Loucy (cell line): Measurements from ENCODE around the gene STRN4.

ENCODE experiments used
- H2AFZ ChIP-seq: fragments of 200-600 bp; sonication (generic); 2 replicates; pipeline ENCODE4 v1.6.0; 2016; ENCODE audit warnings: antibody characterized with exemption, mild to moderate bottlenecking, low read length, moderate library complexity
- H3F3A ChIP-seq: fragments of 200-600 bp; 2 replicates; pipeline ENCODE4 v1.6.0; 2016; ENCODE audit warnings: antibody characterized with exemption, low read depth, mild to moderate bottlenecking
- H3K27me3 ChIP-seq: fragments of 200-600 bp; sonication (generic); 2 replicates; pipeline ENCODE4 v1.6.1; 2014; ENCODE audit warnings: low read length, mild to moderate bottlenecking; ENCODE audit not compliant: insufficient read depth, poor library complexity, severe bottlenecking
- H3K36me3 ChIP-seq: fragments of 200-600 bp; sonication (generic); 2 replicates; pipeline ENCODE4 v1.6.1; 2016; ENCODE audit warnings: low read length; ENCODE audit not compliant: insufficient read depth
- H3K4me1 ChIP-seq: fragments of 200-600 bp; sonication (generic); 2 replicates; pipeline ENCODE4 v1.5.1; 2014; ENCODE audit warnings: low read length, mild to moderate bottlenecking; ENCODE audit not compliant: insufficient read depth, poor library complexity, severe bottlenecking
- H3K4me2 ChIP-seq: fragments of 200-600 bp; sonication (generic); 2 replicates; pipeline ENCODE4 v1.6.0; 2014; ENCODE audit warnings: antibody characterized with exemption, low read length, low read depth, mild to moderate bottlenecking; ENCODE audit not compliant: poor library complexity, severe bottlenecking
- H3K4me3 ChIP-seq: fragments of 200-600 bp; sonication (generic); 2 replicates; pipeline ENCODE4 v1.5.1; 2014; ENCODE audit warnings: low read length, mild to moderate bottlenecking, mixed read lengths; ENCODE audit not compliant: poor library complexity, severe bottlenecking
- H3K79me2 ChIP-seq: fragments of 200-600 bp; sonication (generic); 2 replicates; pipeline ENCODE4 v1.6.1; 2014; ENCODE audit warnings: low read length; ENCODE audit not compliant: insufficient read depth
- H3K9ac ChIP-seq: fragments of 200-600 bp; sonication (generic); 2 replicates; pipeline ENCODE4 v1.6.0; 2014; ENCODE audit warnings: mild to moderate bottlenecking, low read depth, low read length, moderate library complexity; ENCODE audit not compliant: poor library complexity, severe bottlenecking
- H3K9me2 ChIP-seq: fragments of 200-600 bp; sonication (generic); replicated peaks from 2 replicates; pipeline ENCODE4 v1.6.1; 2016; ENCODE audit warnings: low read depth, low read length, mixed read lengths
- H3K9me3 ChIP-seq: fragments of 200-600 bp; sonication (generic); 2 replicates; pipeline ENCODE4 v1.6.1; 2014; ENCODE audit warnings: mild to moderate bottlenecking, antibody characterized with exemption, low read length, low read depth; ENCODE audit not compliant: insufficient read depth
- H4K20me1 ChIP-seq: fragments of 200-600 bp; sonication (generic); 2 replicates; pipeline ENCODE4 v1.6.0; 2014; ENCODE audit warnings: antibody characterized with exemption, low read length, mild to moderate bottlenecking; ENCODE audit not compliant: insufficient read depth, poor library complexity, severe bottlenecking
- CTCF ChIP-seq: fragments of 200-600 bp; sonication (generic); conservative IDR thresholded peaks from 2 replicates; pipeline ENCODE4 v1.5.1; 2014; ENCODE audit warnings: mild to moderate bottlenecking, antibody characterized with exemption, low read length
- EZH2phosphoT487 ChIP-seq: fragments of 200-600 bp; IDR thresholded peaks from 2 replicates; pipeline ENCODE4 v1.6.1; 2018; ENCODE audit warnings: antibody characterized with exemption, mild to moderate bottlenecking, moderate library complexity, borderline replicate concordance

STRN4 gene

GRCh38 chr19:46728208-46728607 is 18.0 kb downstream of the STRN4 start:
- Histone ChIP-seq H3K36me3 (peaks cover 95% of the 10 kb centered on the region; the same call in 1 of the 2 replicates), H4K20me1 (peaks cover 16% of the 10 kb centered on the region)

GRCh38 chr19:46727757-46728156 is 18.5 kb downstream of the STRN4 start:
- H3K9me3 ChIP-seq = no peaks in the 10 kb centered on the region
- TF ChIP-seq CTCF (no peak), EZH2phosphoT487 (no peak)
- no peak overlapping the region for H3K4me3 ChIP-seq
- peaks cover 10% of the 10 kb centered on the region; the same call in 1 of the 2 replicates for H3K79me2 ChIP-seq
- no peaks in the 10 kb centered on the region for H3F3A ChIP-seq
- peaks cover 16% of the 10 kb centered on the region for H4K20me1 ChIP-seq
- no peak overlapping the region for H2AFZ ChIP-seq
- no peak overlapping the region for H3K9ac ChIP-seq
- peaks cover 95% of the 10 kb centered on the region; the same call in 1 of the 2 replicates for H3K36me3 ChIP-seq
- H3K4me1 ChIP-seq = peaks cover 11% of the 10 kb centered on the region
- no peaks in the 10 kb centered on the region for H3K9me2 ChIP-seq
- no peak overlapping the region for H3K4me2 ChIP-seq
- H3K27me3 ChIP-seq = no peaks in the 10 kb centered on the region

More at GRCh38 chr19:46728208-46728607, 18.0 kb downstream of the STRN4 start:
- Histone ChIP-seq H3F3A (no peaks in the 10 kb centered on the region), H3K79me2 (peaks cover 11% of the 10 kb centered on the region; the same call in 1 of the 2 replicates), H3K27me3 (no peaks in the 10 kb centered on the region), H3K9ac (no peak overlapping the region), H3K4me3 (no peak overlapping the region), H2AFZ (no peak overlapping the region), H3K9me2 (no peaks in the 10 kb centered on the region), H3K9me3 (no peaks in the 10 kb centered on the region), H3K4me2 (no peak overlapping the region), H3K4me1 (peaks cover 6% of the 10 kb centered on the region)
- TF ChIP-seq CTCF = no peak
- no peak for TF ChIP-seq EZH2phosphoT487

GRCh38 chr19:46726971-46727501 is 19.2 kb downstream of the STRN4 start:
- H3K9me2 ChIP-seq = no peaks in the 10 kb centered on the region
- TF ChIP-seq EZH2phosphoT487 (no peak), CTCF (no peak)
- H3K9ac ChIP-seq = no peak overlapping the region
- H3K36me3 ChIP-seq = peaks cover 95% of the 10 kb centered on the region; the same call in 1 of the 2 replicates
- no peak overlapping the region for H3K4me2 ChIP-seq
- peaks cover 16% of the 10 kb centered on the region for H4K20me1 ChIP-seq
- H3K27me3 ChIP-seq = no peaks in the 10 kb centered on the region
- H3F3A ChIP-seq = no peaks in the 10 kb centered on the region
- H3K4me3 ChIP-seq = no peak overlapping the region
- H3K9me3 ChIP-seq = no peaks in the 10 kb centered on the region
- peaks cover 18% of the 10 kb centered on the region for H3K4me1 ChIP-seq
- H2AFZ ChIP-seq = no peak overlapping the region
- peaks cover 10% of the 10 kb centered on the region; the same call in 1 of the 2 replicates for H3K79me2 ChIP-seq
